GM23338 (cell line): ENCODE measurements around the gene PYGO1. TPM values are rescaled to one million over a fixed set of nuclear protein-coding genes. Genes with fewer than 3 reads are reported as not detected.

Source experiments
- ATAC-seq: fragments of 200-7000 bp; cut with Tn5 transposase; 3 replicates; pipeline ENCODE4 v1.9.1; 2020
- DNase-seq: peaks from one replicate; pipeline ENCODE4 v3.0.0-alpha.2; 2015; ENCODE audit warnings: low spot score
- H2AFZ ChIP-seq: fragments of 200-600 bp; sonication (generic); 2 replicates; pipeline ENCODE4 v1.8.0; 2016; ENCODE audit warnings: antibody characterized with exemption, mild to moderate bottlenecking, moderate library complexity
- H3F3A ChIP-seq: fragments of 200-600 bp; sonication (generic); replicated peaks from 2 replicates; pipeline ENCODE4 v1.8.0; 2017; ENCODE audit warnings: antibody characterized with exemption, mixed run types, low read depth
- H3K27ac ChIP-seq: fragments of 200-600 bp; sonication (generic); 2 replicates; pipeline ENCODE4 v1.6.1; 2016; ENCODE audit warnings: low read depth
- H3K27me3 ChIP-seq: fragments of 200-600 bp; sonication (generic); 2 replicates; pipeline ENCODE4 v1.8.0; 2016; ENCODE audit warnings: mild to moderate bottlenecking, mixed run types, moderate library complexity; ENCODE audit not compliant: insufficient read depth
- H3K36me3 ChIP-seq: fragments of 200-600 bp; sonication (generic); 2 replicates; pipeline ENCODE4 v1.8.0; 2016; ENCODE audit warnings: mild to moderate bottlenecking; ENCODE audit not compliant: insufficient read depth
- H3K4me1 ChIP-seq: fragments of 200-600 bp; sonication (generic); 2 replicates; pipeline ENCODE4 v1.8.0; 2016; ENCODE audit warnings: mild to moderate bottlenecking, moderate library complexity; ENCODE audit not compliant: insufficient read depth
- H3K4me2 ChIP-seq: fragments of 200-600 bp; sonication (generic); 2 replicates; pipeline ENCODE4 v1.7.1; 2017; ENCODE audit warnings: mixed run types
- H3K4me3 ChIP-seq: fragments of 200-600 bp; sonication (generic); 2 replicates; pipeline ENCODE4 v1.6.1; 2016; ENCODE audit warnings: mixed run types
- H3K79me2 ChIP-seq: fragments of 200-600 bp; sonication (generic); replicated peaks from 2 replicates; pipeline ENCODE4 v1.8.0; 2017; ENCODE audit warnings: mild to moderate bottlenecking; ENCODE audit not compliant: insufficient read depth
- H3K9me2 ChIP-seq: fragments of 200-600 bp; sonication (generic); 2 replicates; pipeline ENCODE4 v1.8.0; 2017; ENCODE audit not compliant: insufficient read depth
- H4K20me1 ChIP-seq: fragments of 200-600 bp; sonication (generic); replicated peaks from 2 replicates; pipeline ENCODE4 v1.8.0; 2017; ENCODE audit warnings: mild to moderate bottlenecking; ENCODE audit not compliant: insufficient read depth
- H3K27ac Mint-ChIP-seq: 2 replicates; pipeline ENCODE4 v1.8.0; 2020; ENCODE audit warnings: inconsistent platforms, mild to moderate bottlenecking, moderate library complexity, mixed read lengths
- H3K27me3 Mint-ChIP-seq: 3 replicates; pipeline ENCODE4 v1.8.0; 2022; ENCODE audit warnings: low read depth, mild to moderate bottlenecking, moderate library complexity, mixed read lengths, inconsistent platforms; ENCODE audit not compliant: insufficient read depth, poor library complexity
- H3K36me3 Mint-ChIP-seq: 3 replicates; pipeline ENCODE4 v1.8.0; 2021; ENCODE audit warnings: low read depth, mild to moderate bottlenecking, inconsistent platforms, moderate library complexity, mixed read lengths
- H3K4me1 Mint-ChIP-seq: 3 replicates; pipeline ENCODE4 v1.8.0; 2020; ENCODE audit warnings: mild to moderate bottlenecking, inconsistent platforms, mixed read lengths
- H3K4me3 Mint-ChIP-seq: 3 replicates; pipeline ENCODE4 v1.8.0; 2021; ENCODE audit warnings: moderate library complexity, mild to moderate bottlenecking, inconsistent platforms, mixed read lengths
- H3K9me3 Mint-ChIP-seq: 3 replicates; pipeline ENCODE4 v1.8.0; 2020; ENCODE audit warnings: moderate library complexity, mild to moderate bottlenecking, inconsistent platforms, mixed read lengths
- EZH2 ChIP-seq: fragments of 200-600 bp; sonication (generic); IDR thresholded peaks from one replicate; pipeline ENCODE4 v1.8.0; 2017; ENCODE audit warnings: antibody characterized with exemption, mild to moderate bottlenecking, low read depth; ENCODE audit not compliant: unreplicated experiment
- EZH2phosphoT487 ChIP-seq: fragments of 200-600 bp; sonication (generic); IDR thresholded peaks from one replicate; pipeline ENCODE4 v1.8.1; 2018; ENCODE audit warnings: antibody characterized with exemption; ENCODE audit not compliant: unreplicated experiment
- POLR2AphosphoS5 ChIP-seq: IDR thresholded peaks from 2 replicates; pipeline ENCODE4 v1.6.1; 2016; ENCODE audit warnings: antibody characterized with exemption, low read depth
- STAT1 ChIP-seq: IDR thresholded peaks from one replicate; pipeline ENCODE4 v1.6.1; 2016; ENCODE audit warnings: antibody characterized with exemption; ENCODE audit not compliant: unreplicated experiment
- ZNF331 ChIP-seq: fragments of 250-450 bp; sonication (Bioruptor Pico); IDR thresholded peaks from 2 replicates; pipeline ENCODE4 v1.5.0; 2020; ENCODE audit warnings: low read depth, mild to moderate bottlenecking, moderate library complexity
- polyA plus RNA-seq: library from polyadenylated mRNA; unstranded; fragments of >200 nt; fragmentation: Nextera tagmentation; extraction: Ambion mirVana; gene quantifications from 2 replicates; pipeline ENCODE4 v1.2.1, GENCODE V29; 2016
- total RNA-seq: library from RNA; depleted of rRNA; stranded (reverse); fragments of >200 nt; shearing (Covaris generic); gene quantifications from 2 replicates; pipeline ENCODE4 v1.2.3, GENCODE V29; 2014

The PYGO1 gene
- total and polyA plus RNA-seq, 2 experiments from 2014 or later: 0.18 to 0.52 TPM

- no peaks in the 10 kb centered on the region; the same call in none of the 2 replicates for H4K20me1 ChIP-seq
- ATAC-seq: no peak
- H3K36me3 Mint-ChIP-seq: 0 out of 3 replicates have a peak, but pooled peaks cover 3% of the 10 kb centered on the region
- no peak overlapping the region for H3K27ac Mint-ChIP-seq
- H3K27me3 ChIP-seq: peaks cover 67% of the 10 kb centered on the region
- 0 out of 2 replicates have a peak, but pooled peaks cover 3% of the 10 kb centered on the region for H3K4me1 ChIP-seq
- H2AFZ ChIP-seq: no peak overlapping the region
- DNase-seq: no peak
- peak overlapping the region; percentile 60 for H3K4me3 ChIP-seq
- no peaks in the 10 kb centered on the region for H3K9me2 ChIP-seq
- H3K9me3 Mint-ChIP-seq: peaks cover 7% of the 10 kb centered on the region; the same call in 2 of the 3 replicates
- no peaks in the 10 kb centered on the region for H3F3A ChIP-seq
- H3K27ac ChIP-seq: no peak overlapping the region
- H3K27me3 Mint-ChIP-seq: peaks cover 22% of the 10 kb centered on the region
- H3K4me2 ChIP-seq: peak overlapping the region; percentile 82
- H3K36me3 ChIP-seq: no peaks in the 10 kb centered on the region
- TF ChIP-seq POLR2AphosphoS5 (no peak), EZH2 (no peak), EZH2phosphoT487 (no peak)
- H3K79me2 ChIP-seq: no peaks in the 10 kb centered on the region
- H3K4me3 Mint-ChIP-seq: peak overlapping the region; percentile 66
- H3K4me1 Mint-ChIP-seq: peaks cover 4% of the 10 kb centered on the region; the same call in 1 of the 3 replicates
These were observed 1.1 kb upstream of the PYGO1 start for GRCh38 chr15:55589287-55589686.

- Mint-ChIP-seq H3K27me3 (peaks cover 24% of the 10 kb centered on the region), H3K27ac (no peak overlapping the region), H3K9me3 (peaks cover 7% of the 10 kb centered on the region; the same call in 2 of the 3 replicates), H3K4me3 (peak overlapping the region; percentile 66), H3K36me3 (0 out of 3 replicates have a peak, but pooled peaks cover 3% of the 10 kb centered on the region), H3K4me1 (peaks cover 4% of the 10 kb centered on the region; the same call in 1 of the 3 replicates)
- DNase-seq (peak; percentile 28), ATAC-seq (no peak)
- TF ChIP-seq EZH2 (peak; percentile 80), EZH2phosphoT487 (peak; percentile 37), STAT1 (no peak)
- H3F3A ChIP-seq: no peaks in the 10 kb centered on the region
- peak overlapping the region; percentile 99 for H2AFZ ChIP-seq
- H3K36me3 ChIP-seq: no peaks in the 10 kb centered on the region
- H3K27ac ChIP-seq: no peak overlapping the region
- H3K27me3 ChIP-seq: peaks cover 70% of the 10 kb centered on the region
- H3K9me2 ChIP-seq: no peaks in the 10 kb centered on the region
- H4K20me1 ChIP-seq: no peaks in the 10 kb centered on the region; the same call in none of the 2 replicates
- 0 out of 2 replicates have a peak, but pooled peaks cover 3% of the 10 kb centered on the region for H3K4me1 ChIP-seq
- peak overlapping the region; percentile 60 for H3K4me3 ChIP-seq
- peak overlapping the region; percentile 82 for H3K4me2 ChIP-seq
- no peaks in the 10 kb centered on the region for H3K79me2 ChIP-seq
These were observed 620 bp upstream of the PYGO1 start for GRCh38 chr15:55588815-55589115.

- peak; percentile 67 for DNase-seq
- H3K36me3 Mint-ChIP-seq: 0 out of 3 replicates have a peak, but pooled peaks cover 3% of the 10 kb centered on the region
- Histone ChIP-seq H3K4me3 (peak overlapping the region; percentile 77), H3K27me3 (peaks cover 76% of the 10 kb centered on the region), H3K4me1 (0 out of 2 replicates have a peak, but pooled peaks cover 3% of the 10 kb centered on the region), H3K36me3 (no peaks in the 10 kb centered on the region), H3F3A (no peaks in the 10 kb centered on the region), H3K9me2 (no peaks in the 10 kb centered on the region), H3K4me2 (peak overlapping the region; percentile 85), H3K79me2 (no peaks in the 10 kb centered on the region), H2AFZ (peak overlapping the region; percentile 95), H4K20me1 (no peaks in the 10 kb centered on the region; the same call in none of the 2 replicates), H3K27ac (no peak overlapping the region)
- no peak for TF ChIP-seq ZNF331 (CRISPR knock-in tag)
- TF ChIP-seq EZH2: peak; percentile 79
- H3K9me3 Mint-ChIP-seq: peaks cover 7% of the 10 kb centered on the region; the same call in 2 of the 3 replicates
- H3K27me3 Mint-ChIP-seq: peaks cover 24% of the 10 kb centered on the region
- H3K4me1 Mint-ChIP-seq: peaks cover 4% of the 10 kb centered on the region; the same call in 1 of the 3 replicates
- H3K27ac Mint-ChIP-seq: no peak overlapping the region
- no peak overlapping the region; the same call in 1 of the 3 replicates for H3K4me3 Mint-ChIP-seq
- ATAC-seq: peak; percentile 69
These were observed 650 bp downstream of the PYGO1 start for GRCh38 chr15:55587321-55588069.
